SK-MEL-5 (cell line): ENCODE measurements around the gene DNAH3. TPM values are rescaled to one million over a fixed set of nuclear protein-coding genes. Genes with fewer than 3 reads are reported as not detected.
"Not testable (repeated sequence)": the region's sequence is repeated elsewhere in the genome, so short reads cannot be mapped to it uniquely, and the experiment has no call there.

Experiments
- DNase-seq: peaks from one replicate; pipeline ENCODE4 v3.0.0-alpha.2; 2016; ENCODE audit warnings: low read depth, low spot score
- in situ Hi-C: cut with HindIII; loops from 2 replicates; pipeline ENCODE4 v1.10.0; 2016; ENCODE audit warnings: low sequenced_read_pairs, high pct_unique_total_duplicates, low pct_unique_long_range_greater_than_20kb
- total RNA-seq: library from RNA; depleted of rRNA; stranded (reverse); fragments of >200 nt; shearing (Covaris generic); gene quantifications from 2 replicates; pipeline ENCODE4 v1.2.3, GENCODE V29; 2014

The DNAH3 gene
- total RNA-seq, 1 experiment from 2014 or later: under 0.01 TPM

DNA sequence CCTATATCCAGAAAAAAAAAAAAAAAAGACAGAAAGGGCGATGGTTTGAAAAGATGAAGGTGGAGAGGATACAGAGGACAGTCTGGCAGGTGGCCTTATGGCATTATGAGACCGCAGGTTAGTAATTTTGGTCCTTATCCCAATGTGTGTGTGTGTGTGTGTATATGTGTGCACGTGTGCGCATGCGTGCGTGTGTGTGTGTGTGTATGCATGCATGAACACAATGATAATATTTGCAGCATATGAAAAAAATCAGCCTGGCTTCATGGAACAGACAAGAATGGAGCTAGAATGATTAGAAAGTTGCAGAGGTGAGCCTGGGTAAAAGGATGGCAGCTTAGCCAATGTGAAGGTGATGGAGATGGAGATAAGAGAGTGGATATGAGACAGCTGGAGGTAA is 166.6 kb downstream of the DNAH3 start:
- no peak for DNase-seq
- in situ Hi-C loops: no loop called here

DNA sequence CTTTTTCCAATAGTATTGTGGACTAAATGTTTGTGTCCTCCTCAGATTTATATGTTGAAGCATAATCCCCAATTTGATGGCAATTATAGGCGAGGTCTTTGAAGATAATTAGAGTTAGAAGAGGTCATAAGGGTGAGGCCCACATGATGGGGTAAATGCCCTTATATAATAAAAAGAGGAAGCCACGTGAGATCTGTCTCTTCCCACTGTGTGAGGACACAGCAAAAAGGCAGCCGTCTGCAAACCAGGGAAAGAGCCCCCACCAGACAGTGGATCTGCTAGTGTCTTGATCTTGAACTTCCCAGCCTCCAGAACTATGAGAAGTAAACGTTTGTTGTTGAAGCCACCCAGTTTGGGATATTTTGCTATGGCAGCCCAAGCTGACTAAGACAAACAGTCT is 174.1 kb downstream of the DNAH3 start:
- in situ Hi-C loops: no loop called here

DNA sequence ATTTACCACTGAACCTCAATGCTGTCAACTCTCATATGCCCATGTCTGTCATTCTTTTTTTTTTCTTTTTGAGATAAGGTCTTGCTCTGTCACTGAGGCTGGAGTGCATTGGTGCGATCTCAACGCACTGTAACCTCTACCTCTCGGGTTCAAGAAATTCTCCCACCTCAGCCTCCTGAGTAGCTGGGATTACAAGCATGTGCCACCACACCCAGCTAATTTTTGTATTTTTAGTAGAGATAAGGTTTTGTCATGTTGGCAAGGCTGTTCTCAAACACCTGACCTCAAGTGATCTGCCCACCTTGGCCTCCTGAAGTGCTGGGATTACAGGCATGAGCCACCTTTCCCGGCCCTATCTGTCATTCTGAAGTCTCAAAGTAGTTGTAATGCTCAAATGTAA is 177.4 kb downstream of the DNAH3 start:
- DNase-seq, in situ Hi-C loops: not testable (repeated sequence)

More for the DNA sequence above, 174.1 kb downstream of the DNAH3 start:
- no peak for DNase-seq

DNA sequence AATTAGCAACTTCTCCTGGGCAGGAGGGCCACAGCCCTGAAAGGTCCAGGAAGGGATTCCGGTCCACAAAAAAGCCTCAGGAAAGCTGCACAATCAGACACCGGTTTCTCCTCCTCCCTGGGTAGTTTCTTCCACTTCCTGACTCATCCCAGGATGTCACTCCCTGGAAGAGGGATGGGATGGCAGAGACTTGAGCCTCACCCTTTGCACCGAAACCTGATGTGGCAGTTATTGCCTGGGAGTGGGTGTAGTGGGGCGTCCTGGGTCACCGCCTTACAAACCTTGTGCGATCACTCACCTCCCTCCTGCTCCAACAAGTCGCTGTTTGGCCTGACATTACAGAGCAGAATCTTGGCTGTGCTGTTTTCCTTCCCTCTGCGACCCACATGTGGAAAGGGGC is 179.2 kb downstream of the DNAH3 start:
- no peak for DNase-seq

DNA sequence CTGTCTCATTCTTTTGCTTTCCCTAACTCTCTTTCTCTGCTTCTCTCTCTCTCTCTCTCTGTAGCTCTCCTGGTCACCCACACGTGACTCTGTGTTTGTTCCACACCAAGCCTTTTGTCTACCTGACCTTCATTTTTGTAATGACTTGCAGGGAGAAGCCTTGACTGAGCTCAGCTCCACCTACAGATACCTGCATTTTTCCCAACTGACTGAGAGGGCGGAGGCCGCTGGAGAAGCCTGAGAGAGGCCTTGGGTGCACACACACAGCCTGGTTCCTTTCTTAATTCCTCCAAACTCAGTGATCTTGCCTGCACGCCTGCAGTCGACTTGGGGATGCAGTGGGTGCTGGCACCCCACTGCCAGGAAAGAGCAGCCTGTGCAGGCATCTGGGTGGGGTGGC is 181.3 kb downstream of the DNAH3 start:
- in situ Hi-C loops: no loop called here
- no peak for DNase-seq

More for the DNA sequence above, 179.2 kb downstream of the DNAH3 start:
- in situ Hi-C loops: no loop called here

- in situ Hi-C loops: no loop called here
- DNase-seq: no peak
These were observed 181.9 kb downstream of the DNAH3 start for GRCh38 chr16:20968765-20969164.

DNA sequence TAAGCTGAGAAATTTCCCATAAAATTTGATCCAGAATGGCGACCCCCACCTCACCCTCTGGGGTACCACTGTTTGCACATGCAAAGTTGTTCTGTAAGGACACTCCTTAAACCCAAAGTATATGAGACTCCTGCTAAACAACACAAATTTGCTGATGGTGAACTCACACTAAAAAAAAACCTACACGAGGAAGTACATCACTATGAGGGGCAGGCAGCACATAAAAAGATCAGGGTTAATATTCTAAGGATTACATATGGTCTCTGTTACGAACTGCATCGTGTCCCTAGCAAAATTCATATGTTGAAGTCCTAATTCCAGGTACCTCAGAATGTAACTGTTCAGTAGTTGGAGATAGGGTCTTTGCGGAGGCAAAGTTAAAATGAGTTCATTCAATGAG is 189.7 kb downstream of the DNAH3 start:
- no peak for DNase-seq
- in situ Hi-C loops: no loop called here

DNA sequence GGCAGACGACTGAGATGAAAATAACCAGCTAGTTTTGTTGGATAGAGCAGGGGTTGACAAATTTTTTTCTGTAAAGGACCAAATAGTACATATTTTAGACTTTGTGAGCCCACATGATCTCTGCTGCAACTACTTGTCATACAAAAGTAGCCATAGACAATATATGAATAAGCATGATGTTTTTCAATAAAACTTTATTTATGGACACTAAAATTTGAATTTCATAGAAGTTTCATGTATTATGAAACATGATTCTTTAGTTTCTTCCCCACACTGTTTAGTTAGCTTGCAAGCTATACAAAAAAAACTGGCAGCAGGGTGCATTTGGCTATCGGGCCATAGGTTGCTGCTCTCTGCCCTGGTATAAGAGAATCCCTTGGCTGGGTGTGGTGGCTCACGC is 193.5 kb downstream of the DNAH3 start:
- in situ Hi-C loops: no loop called here
- no peak for DNase-seq

GRCh38 chr16:20956319-20956718 is 194.3 kb downstream of the DNAH3 start:
- peak; percentile 10 for DNase-seq
- in situ Hi-C loops: no loop called here

GRCh38 chr16:20954574-20954973 is 196.1 kb downstream of the DNAH3 start:
- in situ Hi-C loops: no loop called here

GRCh38 chr16:20952139-20952920 is 198.3 kb downstream of the DNAH3 start:
- in situ Hi-C loops: no loop called here
- no peak for DNase-seq

More at GRCh38 chr16:20954574-20954973, 196.1 kb downstream of the DNAH3 start:
- no peak for DNase-seq

DNA sequence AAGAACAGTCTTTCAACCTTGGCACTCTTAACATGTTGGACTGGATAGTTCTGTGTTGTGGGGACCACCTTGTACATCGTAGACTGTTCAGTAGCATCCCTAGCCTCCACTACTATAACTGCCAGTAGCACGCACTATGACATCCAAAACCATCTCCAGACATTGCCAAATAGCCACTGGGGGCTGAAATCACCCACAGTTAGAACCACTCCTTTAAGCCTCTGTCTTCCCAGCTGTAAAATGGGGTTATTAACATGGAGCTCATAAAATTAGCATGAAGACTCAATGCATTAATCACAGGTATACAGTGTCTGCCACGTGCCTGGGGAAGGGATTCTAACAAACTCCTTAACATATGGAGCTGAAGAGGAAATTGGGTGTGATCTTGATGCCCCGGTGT is 200.4 kb downstream of the DNAH3 start:
- in situ Hi-C loops: no loop called here
- DNase-seq: no peak

DNA sequence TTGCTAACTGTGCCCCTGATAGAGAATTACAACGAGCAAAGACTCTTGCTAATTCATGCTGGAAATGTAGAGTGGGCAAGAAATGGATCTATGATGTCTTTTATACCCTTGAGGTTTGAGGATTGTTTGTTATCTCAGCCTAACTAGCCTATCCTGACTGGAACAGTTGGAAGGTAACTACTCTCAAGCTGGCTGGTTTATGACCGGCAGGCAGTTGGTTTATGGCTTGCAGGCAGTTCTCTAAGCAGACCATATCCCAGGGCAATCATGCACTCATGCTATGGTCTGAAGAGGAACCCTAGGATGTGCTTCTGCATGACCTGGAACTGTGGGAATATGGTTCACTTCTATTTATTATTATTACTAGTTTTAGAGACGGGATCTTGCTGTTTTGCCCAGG is 201.0 kb downstream of the DNAH3 start:
- DNase-seq: no peak
- in situ Hi-C loops: no loop called here

- DNase-seq: no peak
- in situ Hi-C loops: no loop called here
These were observed 202.2 kb downstream of the DNAH3 start for GRCh38 chr16:20948444-20948843.

DNA sequence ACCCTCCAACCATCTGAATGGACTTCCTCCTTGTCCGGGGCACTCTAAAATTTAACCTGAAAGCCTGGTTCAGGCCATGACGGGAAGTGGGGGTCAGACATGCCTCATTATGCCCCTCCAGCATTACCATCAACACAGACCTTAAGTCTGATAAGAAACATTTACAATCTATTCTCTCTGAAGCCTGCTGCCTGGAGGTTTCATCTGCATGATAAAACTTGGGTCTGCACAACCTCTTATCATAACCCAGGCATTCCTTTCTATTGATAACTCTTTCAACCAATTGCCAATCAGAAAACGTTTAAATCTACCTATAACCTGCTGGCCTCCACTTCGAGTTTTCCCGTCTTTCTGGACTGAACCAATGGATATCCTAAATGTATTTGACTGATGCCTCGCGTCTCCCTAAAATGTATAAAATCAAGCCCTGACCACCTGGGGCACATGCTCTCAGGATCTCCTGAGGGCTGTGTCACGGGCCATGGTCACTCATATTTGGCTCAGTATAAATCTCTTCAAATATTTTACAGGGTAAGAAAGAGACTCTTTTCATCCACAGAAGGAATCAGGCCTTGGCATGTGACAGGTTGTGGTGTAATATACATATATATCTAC is 204.5 kb downstream of the DNAH3 start:
- in situ Hi-C loops: no loop called here
- DNase-seq: no peak

DNA sequence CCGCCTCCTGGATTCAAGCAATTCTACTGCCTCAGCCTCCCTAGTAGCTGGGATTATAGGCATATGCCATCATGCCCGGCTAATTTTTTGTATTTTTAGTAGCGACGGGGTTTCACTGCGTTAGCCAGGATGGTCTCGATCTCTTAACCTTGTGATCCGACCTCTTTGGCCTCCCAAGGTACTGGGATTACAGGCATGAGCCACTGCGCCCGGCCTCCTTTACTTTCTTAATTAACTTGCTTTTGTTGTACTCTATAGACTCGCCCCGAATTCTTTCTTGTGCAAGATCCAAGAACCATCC is 205.1 kb downstream of the DNAH3 start:
- DNase-seq, in situ Hi-C loops: not testable (repeated sequence)

- DNase-seq: peak; percentile 33
- in situ Hi-C loops: no loop called here
These were observed 205.6 kb downstream of the DNAH3 start for GRCh38 chr16:20944861-20945574.

DNA sequence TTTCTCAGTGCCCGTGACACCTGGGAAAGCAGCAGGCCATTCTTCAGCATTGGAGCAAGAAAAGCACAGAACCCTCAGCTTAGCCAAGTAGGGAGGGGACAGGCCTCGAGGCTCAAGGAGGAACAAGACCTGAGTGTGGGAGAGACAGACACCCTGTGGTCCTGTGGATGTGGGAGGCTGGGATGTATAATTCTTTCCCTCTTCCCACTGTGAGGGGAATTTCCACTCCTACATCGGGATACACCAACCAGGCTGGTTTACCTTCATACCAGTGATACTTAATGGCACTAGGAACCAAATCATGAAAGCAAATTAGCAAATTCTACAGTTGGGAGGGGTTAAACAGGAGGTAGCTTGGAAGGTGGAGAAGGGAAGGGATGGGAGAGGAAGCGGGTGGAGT is 208.4 kb downstream of the DNAH3 start:
- no peak for DNase-seq
- in situ Hi-C loops: no loop called here

GRCh38 chr16:20941636-20941926 is 209.1 kb downstream of the DNAH3 start:
- in situ Hi-C loops: no loop called here
- DNase-seq: no peak
